ENCODE data around the gene ALX4.

GRCh38 chr11:44286268-44286880, 23.6 kb downstream of the ALX4 start:
- TF ChIP-seq POLR2A (IDR thresholded peaks at IDR 0.05; ENCODE audit: low read length) (no peak), GATA1 (IDR thresholded peaks at IDR 0.05; ENCODE audit: low read depth, low read length) (no peak)

Measured in erythroblast (primary cell).